B cell (primary cell): ENCODE data around the gene SH3GL3. TPM values are rescaled to one million over a fixed set of nuclear protein-coding genes. Genes with fewer than 3 reads are reported as not detected.

ENCODE experiments used
- ATAC-seq: fragments of 200-7000 bp; cut with Tn5 transposase; one replicate; pipeline ENCODE4 v1.10.0; 2021; ENCODE audit warnings: low read depth, mild to moderate bottlenecking, moderate number of reproducible peaks, moderate library complexity
- CTCF ChIA-PET: fragments of 350-600 bp; sonication (Branson Sonifier 250); formaldehyde crosslinking; loops from one replicate; lab custom pipeline; 2021; ENCODE audit warnings: antibody characterized with exemption, inconsistent platforms; lab: Charles Lee
- POLR2A ChIA-PET: fragments of 350-600 bp; sonication (Branson Sonifier 250); formaldehyde crosslinking; loops from one replicate; lab custom pipeline; 2021; ENCODE audit warnings: antibody characterized with exemption; lab: Charles Lee
- DNase-seq: peaks from one replicate; pipeline ENCODE4 v3.0.0; 2013
- H2AFZ ChIP-seq: 2 replicates; pipeline ENCODE4 v1.6.1; 2012; ENCODE audit warnings: mild to moderate bottlenecking, low read depth, low read length; ENCODE audit not compliant: insufficient read depth, poor library complexity, severe bottlenecking
- H3K27ac ChIP-seq, 2 donors: 1 replicate in 1 of 2; 2 replicates in 1 of 2; pipeline ENCODE4 v1.5.1; 2012 to 2013; ENCODE audit warnings: low read length in 2 of 2, mild to moderate bottlenecking in 2 of 2, moderate library complexity in 1 of 2
- H3K27me3 ChIP-seq, 4 experiments: fragments of 200-600 bp in 1 of 4; sonication (generic) in 1 of 4; replicated peaks in 1 of 4; 1 replicate in 2 of 4; 2 replicates in 2 of 4; pipeline versions ENCODE4 v1.6.1 to v1.7.0; 2013 to 2016; ENCODE audit warnings: low read length in 3 of 4, mild to moderate bottlenecking in 2 of 4, mixed read lengths in 1 of 4, moderate library complexity in 1 of 4; ENCODE audit not compliant: insufficient read depth in 4 of 4, control insufficient read depth in 3 of 4; ENCODE audit errors: control extremely low read depth in 1 of 4
- H3K36me3 ChIP-seq, 2 experiments: replicated peaks in 1 of 2; 1 replicate in 1 of 2; 2 replicates in 1 of 2; pipeline versions ENCODE4 v1.6.1 to v1.7.1; 2013; ENCODE audit warnings: low read length in 1 of 2; ENCODE audit not compliant: insufficient read depth in 2 of 2, control insufficient read depth in 1 of 2; ENCODE audit errors: control extremely low read depth in 1 of 2, extremely low read depth in 1 of 2
- H3K4me1 ChIP-seq, 2 donors: fragments of 200-600 bp in 1 of 2; sonication (generic) in 1 of 2; 1 replicate in 1 of 2; 2 replicates in 1 of 2; pipeline versions ENCODE4 v1.5.1 to v1.6.1; 2013 to 2017; ENCODE audit warnings: low read length in 2 of 2; ENCODE audit not compliant: control insufficient read depth in 2 of 2, insufficient read depth in 2 of 2
- H3K4me2 ChIP-seq: replicated peaks from 2 replicates; pipeline ENCODE3; 2012; ENCODE audit warnings: mild to moderate bottlenecking, low read depth, low read length; ENCODE audit not compliant: poor library complexity, severe bottlenecking
- H3K4me3 ChIP-seq, 5 experiments: fragments of 200-600 bp in 1 of 5; sonication (generic) in 1 of 5; 1 replicate in 3 of 5; 2 replicates in 2 of 5; pipeline versions ENCODE4 v1.5.1 to v1.7.0; 2011 to 2016; ENCODE audit warnings: low read length in 4 of 5, mild to moderate bottlenecking in 4 of 5, low read depth in 2 of 5, control low read depth in 1 of 5, moderate library complexity in 1 of 5; ENCODE audit not compliant: insufficient read depth in 1 of 5; ENCODE audit errors: control extremely low read depth in 1 of 5, extremely low read depth in 1 of 5
- H3K79me2 ChIP-seq: fragments of 200-600 bp; sonication (generic); one replicate; pipeline ENCODE4 v1.6.0; 2016; ENCODE audit warnings: low read length; ENCODE audit not compliant: control insufficient read depth, insufficient read depth
- H3K9ac ChIP-seq: fragments of 200-600 bp; sonication (generic); 2 replicates; pipeline ENCODE4 v1.6.1; 2017; ENCODE audit warnings: mild to moderate bottlenecking, low read length, moderate library complexity
- H3K9me3 ChIP-seq, 3 donors: one replicate each; pipeline versions ENCODE4 v1.6.1 to v1.7.1; 2013; ENCODE audit warnings: low read length in 2 of 3; ENCODE audit not compliant: control insufficient read depth in 2 of 3, insufficient read depth in 1 of 3; ENCODE audit errors: control extremely low read depth in 1 of 3
- H4K20me1 ChIP-seq: 2 replicates; pipeline ENCODE4 v1.6.0; 2012; ENCODE audit warnings: mild to moderate bottlenecking, low read length; ENCODE audit not compliant: insufficient read depth, control insufficient read depth, poor library complexity, severe bottlenecking
- H3K27ac Mint-ChIP-seq: one replicate; pipeline ENCODE4 v1.8.0; 2021; ENCODE audit warnings: mixed read lengths
- H3K27me3 Mint-ChIP-seq: one replicate; pipeline ENCODE4 v1.8.0; 2021; ENCODE audit warnings: mixed read lengths
- H3K4me1 Mint-ChIP-seq: one replicate; pipeline ENCODE4 v1.8.0; 2021; ENCODE audit warnings: mixed read lengths
- H3K4me3 Mint-ChIP-seq: one replicate; pipeline ENCODE4 v1.8.0; 2021; ENCODE audit warnings: mixed read lengths
- H3K9me3 Mint-ChIP-seq: one replicate; pipeline ENCODE4 v1.8.0; 2022; ENCODE audit warnings: mixed read lengths; ENCODE audit not compliant: insufficient read depth
- EZH2 ChIP-seq: IDR thresholded peaks from 2 replicates; pipeline ENCODE4 v1.6.1; 2012; ENCODE audit warnings: borderline replicate concordance, low read depth, mild to moderate bottlenecking, moderate library complexity, low read length; ENCODE audit not compliant: insufficient read depth, poor library complexity, severe bottlenecking
- WGBS: methylation state at CpG from one replicate; pipeline ENCODE4 v1.1.5; 2013; ENCODE audit warnings: missing lambda C conversion rate; ENCODE audit not compliant: insufficient coverage; 5-methylcytosine and 5-hydroxymethylcytosine counted together
- intact Hi-C: fragments of 100-400 bp; cut with micrococcal nuclease; formaldehyde crosslinking; loops from one replicate; pipeline ENCODE4 v1.10.0; 2022
- polyA plus RNA-seq: library from polyadenylated mRNA; depleted of rRNA; stranded (reverse); fragments of >200 nt; gene quantifications from 2 replicates; pipeline ENCODE4 v1.2.3, GENCODE V29; 2012
- total RNA-seq, 2 donors: library from RNA; stranded (reverse); fragments of 120-200 nt in 1 of 2; gene quantifications; 1 replicate in 1 of 2; 2 replicates in 1 of 2; pipeline versions ENCODE4 v1.2.3 to v1.2.4, GENCODE V29; 2013 to 2022
- TF ChIP-seq, protein P1 (sequence below): fragments of 200-600 bp; IDR thresholded peaks from one replicate; pipeline ENCODE4 v1.8.0; 2022; ENCODE audit warnings: antibody characterized with exemption, mild to moderate bottlenecking

SH3GL3 gene
- total and polyA plus RNA-seq, 2 donors (not counting 1 experiment from before 2014, with no cell fraction given) = not detected

DNA sequence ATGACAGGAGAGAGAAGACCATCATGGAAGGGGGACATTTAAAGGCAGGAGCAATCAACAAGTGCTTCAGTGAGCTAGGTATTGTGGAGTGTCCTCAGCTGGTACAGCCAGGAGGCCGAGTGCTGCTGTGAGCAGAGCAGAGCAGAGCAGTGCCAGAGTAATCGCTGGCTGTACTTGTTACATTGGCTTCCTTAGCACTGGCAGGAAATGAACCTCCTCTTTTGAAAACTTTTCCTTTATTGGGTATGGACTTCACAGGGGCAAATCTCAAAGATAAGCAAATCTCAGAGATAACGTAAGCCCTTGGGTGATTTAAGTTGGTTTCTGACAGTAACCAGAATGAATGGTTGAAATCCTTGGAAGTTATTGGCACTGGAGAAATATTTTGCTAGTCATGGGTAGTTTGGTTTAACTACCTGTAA is 2.1 kb downstream of the SH3GL3 start:
- peaks cover 0 to 6% of the 10 kb centered on the region in 2 donors for H3K4me1 ChIP-seq
- ChIA-PET CTCF (no interaction called here), POLR2A (no interaction called here)
- peaks cover 0 to 3% (median 0%) of the 10 kb centered on the region in 3 donors for H3K9me3 ChIP-seq
- Mint-ChIP-seq H3K27me3 (peaks cover 45% of the 10 kb centered on the region), H3K4me1 (peaks cover 9% of the 10 kb centered on the region), H3K9me3 (no peaks in the 10 kb centered on the region), H3K4me3 (no peak overlapping the region), H3K27ac (no peak overlapping the region)
- WGBS = 32% methylated on average over 2 of the region's 3 CpGs
- intact Hi-C loops = no loop called here
- H3K79me2 ChIP-seq = no peaks in the 10 kb centered on the region
- TF ChIP-seq EZH2 = no peak
- TF ChIP-seq, protein P1, sequence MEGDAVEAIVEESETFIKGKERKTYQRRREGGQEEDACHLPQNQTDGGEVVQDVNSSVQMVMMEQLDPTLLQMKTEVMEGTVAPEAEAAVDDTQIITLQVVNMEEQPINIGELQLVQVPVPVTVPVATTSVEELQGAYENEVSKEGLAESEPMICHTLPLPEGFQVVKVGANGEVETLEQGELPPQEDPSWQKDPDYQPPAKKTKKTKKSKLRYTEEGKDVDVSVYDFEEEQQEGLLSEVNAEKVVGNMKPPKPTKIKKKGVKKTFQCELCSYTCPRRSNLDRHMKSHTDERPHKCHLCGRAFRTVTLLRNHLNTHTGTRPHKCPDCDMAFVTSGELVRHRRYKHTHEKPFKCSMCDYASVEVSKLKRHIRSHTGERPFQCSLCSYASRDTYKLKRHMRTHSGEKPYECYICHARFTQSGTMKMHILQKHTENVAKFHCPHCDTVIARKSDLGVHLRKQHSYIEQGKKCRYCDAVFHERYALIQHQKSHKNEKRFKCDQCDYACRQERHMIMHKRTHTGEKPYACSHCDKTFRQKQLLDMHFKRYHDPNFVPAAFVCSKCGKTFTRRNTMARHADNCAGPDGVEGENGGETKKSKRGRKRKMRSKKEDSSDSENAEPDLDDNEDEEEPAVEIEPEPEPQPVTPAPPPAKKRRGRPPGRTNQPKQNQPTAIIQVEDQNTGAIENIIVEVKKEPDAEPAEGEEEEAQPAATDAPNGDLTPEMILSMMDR = no peak
- no peaks in the 10 kb centered on the region for H4K20me1 ChIP-seq
- ATAC-seq = no peak
- no peak overlapping the region for H3K4me3 ChIP-seq
- H3K4me2 ChIP-seq = no peak overlapping the region
- H3K9ac ChIP-seq = no peak overlapping the region
- H3K27me3 ChIP-seq = peaks cover 0 to 31% (median 6%) of the 10 kb centered on the region in 4 experiments
- H2AFZ ChIP-seq = no peak overlapping the region
- no peak for DNase-seq
- H3K27ac ChIP-seq = no peak overlapping the region
- no peaks in the 10 kb centered on the region for H3K36me3 ChIP-seq

DNA sequence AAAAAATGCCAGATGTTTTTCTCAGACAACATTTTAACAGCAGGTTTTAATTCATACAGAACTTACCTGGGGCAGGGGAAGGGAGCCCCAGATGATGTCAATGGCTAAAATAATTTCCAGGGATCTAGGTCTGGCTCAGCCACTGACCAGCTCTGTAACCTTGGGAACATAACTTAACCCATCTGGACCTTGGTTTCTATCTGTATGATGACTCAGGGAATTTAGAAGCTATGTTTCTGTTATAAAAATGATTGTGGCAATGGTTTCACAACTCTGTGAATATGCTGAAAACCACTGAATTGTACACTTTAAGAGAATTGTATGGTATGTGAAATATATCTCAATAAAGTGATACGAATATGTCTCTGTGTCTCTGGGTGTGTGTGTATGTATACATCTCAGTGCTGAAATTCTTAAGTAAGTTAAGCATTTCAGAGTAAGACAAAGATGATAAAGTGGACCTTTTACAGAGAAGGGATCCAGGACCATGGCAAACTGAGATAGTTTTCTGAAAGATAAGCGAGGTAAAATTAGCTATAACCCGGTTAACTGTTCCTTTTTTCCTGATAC is 2.9 kb downstream of the SH3GL3 start:
- no peaks in the 10 kb centered on the region for H3K36me3 ChIP-seq
- TF ChIP-seq EZH2 = no peak
- TF ChIP-seq, protein P1 = no peak
- WGBS = 71% methylated on average over 1 of the region's 3 CpGs

More for the DNA sequence above, 2.9 kb downstream of the SH3GL3 start:
- H3K4me1 Mint-ChIP-seq = peaks cover 9% of the 10 kb centered on the region
- H3K27ac ChIP-seq = no peak overlapping the region
- H3K4me1 ChIP-seq = peaks cover 0 to 6% of the 10 kb centered on the region in 2 donors
- H3K4me3 ChIP-seq = no peak overlapping the region
- H3K9ac ChIP-seq = no peak overlapping the region
- DNase-seq (no peak), ATAC-seq (no peak)
- no peak overlapping the region for H3K4me2 ChIP-seq
- H3K27ac Mint-ChIP-seq = no peak overlapping the region
- ChIA-PET CTCF (no interaction called here), POLR2A (no interaction called here)
- intact Hi-C loops = no loop called here
- H3K4me3 Mint-ChIP-seq = no peak overlapping the region
- H3K9me3 Mint-ChIP-seq = no peaks in the 10 kb centered on the region
- peaks cover 0 to 29% (median 6%) of the 10 kb centered on the region in 4 experiments for H3K27me3 ChIP-seq
- peaks cover 0 to 3% (median 0%) of the 10 kb centered on the region in 3 donors for H3K9me3 ChIP-seq
- H4K20me1 ChIP-seq = no peaks in the 10 kb centered on the region
- peaks cover 43% of the 10 kb centered on the region for H3K27me3 Mint-ChIP-seq
- no peaks in the 10 kb centered on the region for H3K79me2 ChIP-seq
- H2AFZ ChIP-seq = no peak overlapping the region
